Measurements from ENCODE around the gene ESRRA.
A peak's percentile ranks its signal among the peaks of the same experiment; 100 is the strongest.
"Not testable (repeated sequence)": the region's sequence is repeated elsewhere in the genome, so short reads cannot be mapped to it uniquely, and the experiment has no call there.

ESRRA gene

DNA sequence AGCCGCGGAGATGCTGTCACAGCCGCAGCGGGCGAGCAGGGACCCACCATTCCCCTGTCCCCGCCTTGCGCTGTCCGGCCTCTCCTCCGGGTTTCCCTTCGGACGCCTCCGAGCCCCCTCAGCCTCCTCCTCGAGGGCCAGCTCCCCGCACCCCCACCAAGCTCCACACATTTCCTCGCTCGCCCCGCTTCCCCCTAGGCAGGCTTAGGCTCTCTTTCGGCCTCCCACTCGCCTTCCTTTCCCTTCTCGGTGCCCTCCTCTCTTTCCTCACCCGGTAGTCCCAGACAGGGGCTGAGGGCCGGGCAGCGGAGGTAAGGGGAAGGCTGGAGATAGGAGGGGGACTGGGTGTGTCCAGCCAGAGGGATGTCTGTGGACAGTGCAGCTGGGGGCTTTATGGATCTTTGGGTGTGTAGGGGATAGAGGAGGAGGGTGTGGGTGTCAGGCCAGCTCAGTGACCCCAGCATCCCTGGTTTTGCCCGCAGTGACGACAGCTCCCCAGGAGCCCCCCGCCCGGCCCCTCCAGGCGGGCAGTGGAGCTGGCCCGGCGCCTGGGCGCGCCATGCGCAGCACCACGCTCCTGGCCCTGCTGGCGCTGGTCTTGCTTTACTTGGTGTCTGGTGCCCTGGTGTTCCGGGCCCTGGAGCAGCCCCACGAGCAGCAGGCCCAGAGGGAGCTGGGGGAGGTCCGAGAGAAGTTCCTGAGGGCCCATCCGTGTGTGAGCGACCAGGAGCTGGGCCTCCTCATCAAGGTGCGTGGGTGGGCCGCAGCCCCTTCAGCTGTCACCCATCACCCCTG is 12.7 kb upstream of the ESRRA start:
- no peak for DNase-seq

DNA sequence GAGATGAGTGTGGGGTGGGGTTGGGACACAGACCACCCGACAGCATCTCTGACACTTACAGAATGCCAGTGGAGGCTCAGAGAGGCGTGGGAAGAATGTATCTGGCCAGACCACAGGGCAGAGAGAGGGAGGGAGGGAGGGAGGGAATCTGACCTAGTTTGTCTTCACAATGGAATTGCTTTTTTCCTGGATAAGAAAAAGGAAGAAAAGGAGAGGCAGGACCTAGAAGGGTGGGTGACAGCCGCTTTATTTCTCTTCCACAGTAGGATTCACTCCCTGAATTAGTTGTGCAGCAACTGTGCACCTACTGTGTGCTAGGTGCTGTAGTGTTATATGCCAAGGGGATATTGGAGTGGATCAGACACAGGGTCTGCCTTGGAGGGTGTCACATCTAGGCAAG is 10.6 kb upstream of the ESRRA start:
- no peak for DNase-seq

DNA sequence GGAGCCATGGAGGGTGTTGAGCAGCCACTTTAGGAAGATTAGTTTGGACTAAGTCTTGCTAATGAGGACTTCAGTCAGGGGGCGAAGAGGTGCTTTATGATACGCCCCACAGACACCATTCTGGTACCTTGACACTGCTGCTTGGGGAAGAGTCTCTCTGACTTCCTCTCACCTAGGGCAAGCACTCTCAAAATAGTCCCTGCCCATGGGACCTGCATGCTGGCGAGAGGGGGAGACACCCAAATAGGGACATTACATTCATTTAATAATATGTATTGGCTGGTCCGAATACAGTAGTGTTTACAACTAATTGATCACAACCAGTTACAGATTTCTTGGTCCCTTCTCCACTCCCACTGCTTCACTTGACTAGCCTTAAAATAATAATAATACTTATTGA is 9.6 kb upstream of the ESRRA start:
- no peak for DNase-seq

DNA sequence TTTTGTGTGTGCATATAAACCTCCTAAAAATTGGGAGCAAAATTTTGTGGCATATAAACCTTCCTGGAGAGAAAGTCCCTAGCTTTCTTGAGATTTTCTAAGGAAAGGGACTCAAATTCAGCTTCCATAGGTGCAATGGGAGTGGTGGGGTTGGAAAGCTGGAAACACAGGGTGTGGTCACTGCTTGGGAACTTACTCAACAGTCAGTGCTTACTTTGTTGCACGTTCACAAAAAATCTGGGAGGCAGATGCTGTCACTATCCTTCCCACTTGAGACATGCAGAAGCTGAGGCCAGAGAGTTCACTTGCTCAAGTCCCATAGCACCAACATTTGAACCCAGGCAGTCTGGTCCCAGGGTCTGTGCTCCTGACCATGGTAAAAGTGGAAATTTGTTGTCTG is 9.1 kb upstream of the ESRRA start:
- no peak for DNase-seq

DNA sequence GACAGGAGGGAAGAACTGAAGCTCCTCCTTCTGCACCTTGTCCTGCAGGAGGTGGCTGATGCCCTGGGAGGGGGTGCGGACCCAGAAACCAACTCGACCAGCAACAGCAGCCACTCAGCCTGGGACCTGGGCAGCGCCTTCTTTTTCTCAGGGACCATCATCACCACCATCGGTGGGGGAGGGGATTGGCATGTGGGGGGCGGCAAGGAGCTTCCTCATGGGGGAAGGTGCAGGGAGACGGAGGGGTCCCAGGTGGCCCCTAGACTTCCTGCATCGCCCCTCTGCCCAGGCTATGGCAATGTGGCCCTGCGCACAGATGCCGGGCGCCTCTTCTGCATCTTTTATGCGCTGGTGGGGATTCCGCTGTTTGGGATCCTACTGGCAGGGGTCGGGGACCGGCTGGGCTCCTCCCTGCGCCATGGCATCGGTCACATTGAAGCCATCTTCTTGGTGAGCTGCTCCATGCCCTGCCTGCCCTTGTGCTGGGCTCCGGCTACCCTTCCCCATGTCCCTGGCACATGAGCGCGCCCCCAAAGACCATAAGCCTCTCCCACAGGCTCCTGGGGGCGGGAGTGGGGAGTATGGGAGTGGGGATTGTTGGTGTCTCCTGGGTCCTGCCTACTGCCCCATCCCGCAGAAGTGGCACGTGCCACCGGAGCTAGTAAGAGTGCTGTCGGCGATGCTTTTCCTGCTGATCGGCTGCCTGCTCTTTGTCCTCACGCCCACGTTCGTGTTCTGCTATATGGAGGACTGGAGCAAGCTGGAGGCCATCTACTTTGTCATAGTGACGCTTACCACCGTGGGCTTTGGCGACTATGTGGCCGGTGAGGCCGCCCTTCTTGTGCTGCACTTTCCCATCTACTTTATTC is 8.3 kb upstream of the ESRRA start:
- no peak for DNase-seq

DNA sequence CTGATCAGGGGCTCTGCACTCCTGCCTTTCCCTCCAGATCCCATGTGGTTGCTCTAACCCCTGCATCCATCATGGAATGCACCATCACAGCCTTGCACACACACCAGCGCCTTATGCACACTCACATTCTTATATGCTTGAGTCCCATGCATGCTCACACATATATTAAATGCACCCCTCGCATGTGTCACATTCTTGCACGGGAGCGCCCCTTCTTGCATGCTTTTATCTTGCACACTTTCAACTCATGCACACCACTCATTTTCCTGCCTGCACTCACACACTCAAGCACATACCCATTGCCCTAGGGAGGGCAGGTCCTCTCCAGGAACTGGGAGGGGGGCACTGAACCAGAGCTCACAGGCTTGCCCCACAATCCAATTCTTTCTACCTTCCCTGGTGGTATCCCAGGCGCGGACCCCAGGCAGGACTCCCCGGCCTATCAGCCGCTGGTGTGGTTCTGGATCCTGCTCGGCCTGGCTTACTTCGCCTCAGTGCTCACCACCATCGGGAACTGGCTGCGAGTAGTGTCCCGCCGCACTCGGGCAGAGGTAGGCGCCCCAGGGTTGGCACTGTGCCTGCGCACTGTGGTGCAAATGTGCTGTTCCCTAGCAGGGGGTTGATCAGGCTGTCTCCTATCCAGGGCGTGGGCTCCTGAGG is 7.5 kb upstream of the ESRRA start:
- DNase-seq: no peak

DNA sequence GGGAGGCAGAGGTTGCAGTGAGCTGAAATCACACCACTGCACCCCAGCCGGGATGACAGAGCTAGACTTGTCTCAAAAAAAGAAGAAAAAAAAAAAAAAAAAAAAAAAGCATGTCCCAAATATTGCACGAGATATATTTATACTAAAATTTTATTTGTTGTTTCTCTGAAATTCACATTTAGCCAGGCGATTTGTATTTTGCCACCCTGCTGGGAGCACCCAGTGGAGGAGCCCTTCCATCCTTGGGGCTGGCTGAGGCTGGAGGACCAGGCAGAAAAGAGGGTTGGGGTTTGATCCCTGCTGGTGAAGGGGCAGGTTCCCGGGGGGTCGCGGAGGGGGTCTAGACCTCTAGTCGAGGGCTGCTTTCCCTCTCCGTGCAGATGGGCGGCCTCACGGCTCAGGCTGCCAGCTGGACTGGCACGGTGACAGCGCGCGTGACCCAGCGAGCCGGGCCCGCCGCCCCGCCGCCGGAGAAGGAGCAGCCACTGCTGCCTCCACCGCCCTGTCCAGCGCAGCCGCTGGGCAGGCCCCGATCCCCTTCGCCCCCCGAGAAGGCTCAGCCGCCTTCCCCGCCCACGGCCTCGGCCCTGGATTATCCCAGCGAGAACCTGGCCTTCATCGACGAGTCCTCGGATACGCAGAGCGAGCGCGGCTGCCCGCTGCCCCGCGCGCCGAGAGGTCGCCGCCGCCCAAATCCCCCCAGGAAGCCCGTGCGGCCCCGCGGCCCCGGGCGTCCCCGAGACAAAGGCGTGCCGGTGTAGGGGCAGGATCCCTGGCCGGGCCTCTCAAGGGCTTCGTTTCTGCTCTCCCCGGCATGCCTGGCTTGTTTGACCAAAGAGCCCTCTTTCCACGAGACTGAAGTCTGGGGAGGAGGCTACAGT is 6.1 kb upstream of the ESRRA start:
- no peak for DNase-seq

DNA sequence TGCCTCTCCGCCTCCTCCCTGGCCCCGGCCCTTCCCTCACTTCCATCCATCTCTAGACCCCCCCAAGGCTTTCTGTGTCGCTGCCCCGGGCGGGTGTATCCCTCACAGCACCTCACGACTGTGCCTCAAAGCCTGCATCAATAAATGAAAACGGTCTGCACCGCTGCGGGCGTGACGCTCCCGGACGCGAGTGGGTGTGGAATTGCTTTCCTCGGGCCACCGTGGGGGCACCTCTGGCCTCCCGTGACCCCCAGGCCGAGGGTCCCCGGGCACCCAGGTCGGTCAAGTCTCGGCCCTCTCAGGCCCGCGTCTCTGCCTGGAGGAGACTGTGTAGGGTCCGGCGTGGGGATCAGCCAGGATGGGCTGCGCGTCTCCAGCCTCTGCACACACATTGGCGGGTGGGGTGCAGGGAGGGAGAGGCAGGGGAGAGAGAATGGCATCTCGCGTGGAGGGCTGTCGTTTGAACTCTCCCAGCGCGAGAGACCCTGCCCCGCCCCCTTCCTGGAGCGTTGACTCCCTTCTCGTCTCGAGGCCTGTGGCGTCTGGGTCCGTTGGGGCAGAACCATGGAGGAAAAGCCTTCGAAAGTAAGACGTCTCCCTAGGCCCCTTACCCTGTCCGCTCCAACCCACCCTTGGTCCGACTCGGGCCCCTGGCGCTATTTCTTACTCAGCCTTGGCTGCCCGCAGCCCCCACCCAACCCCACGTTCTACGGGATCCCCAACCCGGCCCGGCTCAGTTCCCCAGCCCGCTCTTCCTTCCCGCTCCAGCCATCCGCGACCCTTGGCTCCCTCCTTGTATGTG is 5.3 kb upstream of the ESRRA start, which contains the start of gene CATSPERZ:
CATSPERZ (plus strand) TSS at position 512 of the 802 bp plus-strand sequence; CDS start at position 565, 53 bp downstream.
- DNase-seq: no peak

DNA sequence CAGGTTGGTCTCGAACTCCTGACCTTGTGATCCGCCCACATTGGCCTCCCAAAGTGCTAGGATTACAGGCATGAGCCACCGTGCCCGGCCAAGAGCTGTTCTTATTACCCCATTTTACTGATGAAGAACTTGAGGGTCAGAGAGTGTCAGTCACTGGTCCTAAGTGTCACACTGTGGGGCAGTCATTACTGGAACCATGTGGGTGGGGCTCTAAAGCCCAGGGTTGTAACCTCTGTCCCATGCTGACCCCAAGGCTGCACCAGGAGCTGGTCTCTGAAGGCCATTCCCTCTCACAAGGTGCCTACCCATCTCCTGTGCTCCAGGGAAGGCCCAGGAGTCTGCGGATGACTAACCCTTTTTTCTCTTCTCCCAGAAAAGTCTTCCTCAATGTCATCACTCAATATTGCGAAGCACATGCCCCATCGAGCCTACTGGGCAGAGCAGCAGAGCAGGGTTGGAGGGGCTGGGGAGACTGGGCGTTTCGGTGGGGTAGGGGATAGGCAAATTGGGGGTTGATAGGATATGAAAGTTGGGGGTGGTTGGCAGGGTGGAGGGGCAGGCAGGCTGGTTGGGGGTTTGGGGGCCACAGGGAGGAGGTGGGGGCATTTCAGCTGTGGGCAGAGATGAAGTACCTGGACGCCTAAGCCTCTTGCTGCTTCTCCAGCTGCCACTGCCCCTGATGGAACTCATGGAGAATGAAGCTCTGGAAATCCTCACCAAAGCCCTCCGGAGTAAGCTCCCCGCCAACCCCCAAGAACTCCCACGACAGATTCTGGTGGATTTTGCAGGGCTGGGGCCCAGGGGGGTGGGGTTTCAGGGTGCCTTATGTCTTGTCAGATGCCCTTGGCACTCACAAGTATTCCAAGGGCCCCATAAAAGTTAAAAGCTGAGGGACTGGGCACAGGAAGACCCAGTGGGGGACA is 2.0 kb upstream of the ESRRA start:
- DNase-seq: no peak

DNA sequence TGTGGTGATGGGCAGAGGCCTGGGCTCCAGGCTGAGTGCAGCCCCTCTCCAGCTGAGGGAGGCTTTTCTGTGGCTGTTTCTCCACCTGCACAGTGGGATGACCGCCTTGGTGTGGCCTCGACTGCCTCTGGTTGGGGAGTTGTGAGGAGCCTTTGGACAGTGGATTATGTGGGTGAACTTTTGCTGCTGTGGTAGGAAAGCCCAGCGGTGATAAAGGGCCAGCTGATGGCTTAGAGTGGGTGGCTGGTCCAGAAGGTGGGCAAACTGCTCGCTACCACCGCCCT is 1.4 kb upstream of the ESRRA start:
- no peak for DNase-seq

DNA sequence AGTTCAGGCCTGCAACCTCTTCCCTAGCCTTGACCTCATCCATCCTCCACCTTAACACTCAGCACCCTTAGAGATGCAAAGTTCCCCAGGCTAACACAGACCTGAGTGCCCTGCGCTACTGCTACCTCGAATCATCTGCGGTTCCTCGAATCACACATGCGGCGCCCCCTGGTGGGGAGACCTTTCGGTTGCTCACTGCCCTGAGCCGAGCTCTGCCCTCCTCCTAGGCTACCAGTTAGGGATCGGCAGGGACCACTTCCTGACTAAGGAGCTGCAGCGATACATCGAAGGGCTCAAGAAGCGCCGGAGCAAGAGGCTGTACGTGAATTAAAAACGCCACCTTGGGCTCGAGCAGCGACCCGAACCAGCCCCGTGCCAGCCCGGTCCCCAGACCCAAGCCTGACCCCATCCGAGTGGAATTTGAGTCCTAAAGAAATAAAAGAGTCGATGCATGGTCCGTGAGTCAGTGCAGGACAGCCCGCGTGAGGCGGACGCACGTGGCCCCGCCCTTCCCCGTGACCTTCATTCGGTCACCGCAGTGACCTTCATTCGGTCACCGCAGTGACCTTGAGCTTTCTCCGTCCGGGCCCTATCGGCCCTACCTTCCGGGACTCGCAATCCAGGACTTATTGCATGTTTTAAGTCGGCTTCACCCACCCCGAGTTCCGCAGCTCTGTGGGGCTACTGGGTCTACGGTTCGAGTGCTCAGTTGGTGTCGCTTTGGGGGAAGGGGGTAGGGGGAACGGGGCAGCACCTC is 830 bp upstream of the ESRRA start:
- peak; percentile 89 for DNase-seq

DNA sequence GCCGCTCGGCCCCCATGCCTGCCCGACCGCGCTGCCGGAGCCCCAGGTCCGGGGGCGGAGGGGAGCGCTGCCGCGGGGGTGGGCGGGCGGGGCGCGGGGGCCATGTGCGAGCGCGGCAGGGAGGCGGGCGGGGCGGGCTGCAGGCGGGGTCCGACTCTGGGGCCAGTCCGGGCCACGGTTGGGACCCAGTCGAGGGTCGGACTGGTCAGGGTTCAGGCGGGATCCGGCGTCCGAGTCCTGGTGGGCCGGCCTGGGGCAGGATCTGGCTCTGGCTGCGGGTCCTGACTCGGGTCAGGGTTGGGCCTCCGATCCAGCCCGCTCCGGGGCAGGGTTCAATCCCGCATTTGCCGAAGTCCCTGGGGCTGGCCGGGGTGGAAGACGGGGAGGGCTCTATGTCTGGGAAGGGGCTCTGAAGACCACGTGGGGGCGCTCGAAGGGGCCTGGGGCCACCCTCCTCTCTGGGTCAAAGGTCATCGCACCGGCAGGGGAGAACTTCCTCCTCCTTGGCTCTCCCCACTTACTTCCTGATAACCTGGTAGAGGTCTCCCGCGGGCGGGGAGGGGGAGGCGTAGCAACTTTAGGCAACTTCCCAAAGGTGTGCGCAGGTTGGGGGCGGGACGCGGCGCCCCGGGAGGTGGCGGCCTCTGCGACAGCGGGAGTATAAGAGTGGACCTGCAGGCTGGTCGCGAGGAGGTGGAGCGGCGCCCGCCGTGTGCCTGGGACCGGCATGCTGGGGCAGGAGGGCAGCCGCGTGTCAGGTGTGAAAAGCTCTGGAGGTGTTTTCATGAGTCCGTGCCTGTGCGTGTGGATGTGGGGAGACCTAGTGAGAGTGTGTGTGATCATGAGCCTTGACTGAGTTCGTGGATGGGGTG is 603 bp downstream of the ESRRA start:
- DNase-seq: peak; percentile 81

DNA sequence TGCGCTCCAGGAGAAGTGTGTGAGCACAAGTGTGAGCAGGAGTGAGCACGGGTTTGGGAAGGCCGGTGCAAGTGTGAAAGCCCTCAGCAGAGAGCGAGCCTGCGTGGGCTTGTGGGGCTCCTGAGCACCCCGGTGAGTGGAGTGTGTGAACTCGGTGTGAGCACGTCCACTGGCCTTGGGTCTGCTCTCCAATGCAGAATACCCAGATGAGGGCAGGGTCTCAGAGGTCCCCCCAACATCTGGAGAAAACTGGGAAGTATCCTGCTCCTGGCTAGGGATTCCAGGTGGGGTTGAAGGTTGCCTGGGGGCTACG is 1.2 kb downstream of the ESRRA start:
- no peak for DNase-seq

DNA sequence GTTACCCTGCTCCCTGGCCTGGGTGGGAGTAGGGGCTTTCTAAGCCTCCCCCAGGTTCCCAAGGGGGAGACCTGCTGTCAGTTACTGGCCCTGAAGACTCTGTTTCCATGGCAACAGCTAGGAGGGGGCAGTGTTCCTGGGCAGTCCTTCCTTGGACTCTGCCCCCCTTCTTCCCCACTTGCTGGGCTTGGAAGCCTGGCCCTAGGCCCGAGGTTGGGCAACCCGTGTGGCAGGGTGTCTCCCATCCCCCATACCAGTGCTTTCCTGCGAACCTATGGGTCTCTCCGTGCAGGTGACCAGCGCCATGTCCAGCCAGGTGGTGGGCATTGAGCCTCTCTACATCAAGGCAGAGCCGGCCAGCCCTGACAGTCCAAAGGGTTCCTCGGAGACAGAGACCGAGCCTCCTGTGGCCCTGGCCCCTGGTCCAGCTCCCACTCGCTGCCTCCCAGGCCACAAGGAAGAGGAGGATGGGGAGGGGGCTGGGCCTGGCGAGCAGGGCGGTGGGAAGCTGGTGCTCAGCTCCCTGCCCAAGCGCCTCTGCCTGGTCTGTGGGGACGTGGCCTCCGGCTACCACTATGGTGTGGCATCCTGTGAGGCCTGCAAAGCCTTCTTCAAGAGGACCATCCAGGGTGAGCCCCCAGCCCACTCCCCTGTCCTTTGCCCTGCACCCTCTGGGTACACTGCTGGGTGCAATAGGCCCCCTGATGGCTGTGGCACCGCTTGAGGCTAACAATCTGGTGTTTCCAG is 1.7 kb downstream of the ESRRA start:
- no peak for DNase-seq

DNA sequence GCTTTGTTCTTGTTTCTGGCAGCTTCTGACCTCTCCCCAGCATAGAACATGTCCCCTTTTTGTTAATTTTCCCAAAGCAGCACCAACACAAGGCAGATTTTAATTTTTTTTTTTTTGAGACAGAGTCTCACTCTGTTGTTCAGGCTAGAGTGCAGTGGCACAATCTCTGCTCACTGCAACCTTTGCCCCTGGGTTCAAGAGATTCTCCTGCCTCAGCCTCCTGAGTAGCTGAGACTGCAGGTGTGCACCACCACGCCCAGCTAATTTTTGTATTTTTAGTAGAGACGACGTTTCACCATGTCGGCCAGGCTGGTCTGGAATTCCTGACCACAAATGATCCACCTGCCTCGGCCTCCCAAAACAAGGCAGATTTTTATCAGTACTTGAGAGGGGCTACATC is 2.5 kb downstream of the ESRRA start:
- DNase-seq: not testable (repeated sequence)

DNA sequence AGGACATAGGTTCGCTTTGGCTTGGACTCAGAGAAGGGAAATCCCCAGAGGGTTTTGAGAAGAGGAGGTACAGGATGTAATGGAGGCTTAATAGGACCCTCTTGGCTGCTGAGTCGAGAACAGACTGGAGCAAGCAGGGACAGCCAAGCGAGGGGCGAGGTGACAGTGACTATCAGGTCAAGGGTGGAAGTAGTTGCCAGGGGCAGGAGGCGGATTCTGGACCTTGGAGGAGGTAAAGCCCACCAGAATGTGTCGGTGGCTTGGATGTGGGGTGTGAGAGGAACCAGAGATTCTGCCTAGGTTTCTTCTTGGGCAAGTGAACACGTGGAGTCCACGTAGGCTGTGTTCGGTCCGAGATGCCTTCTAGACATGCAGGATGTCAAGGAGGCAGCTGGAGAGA is 7.6 kb downstream of the ESRRA start:
- no peak for DNase-seq

DNA sequence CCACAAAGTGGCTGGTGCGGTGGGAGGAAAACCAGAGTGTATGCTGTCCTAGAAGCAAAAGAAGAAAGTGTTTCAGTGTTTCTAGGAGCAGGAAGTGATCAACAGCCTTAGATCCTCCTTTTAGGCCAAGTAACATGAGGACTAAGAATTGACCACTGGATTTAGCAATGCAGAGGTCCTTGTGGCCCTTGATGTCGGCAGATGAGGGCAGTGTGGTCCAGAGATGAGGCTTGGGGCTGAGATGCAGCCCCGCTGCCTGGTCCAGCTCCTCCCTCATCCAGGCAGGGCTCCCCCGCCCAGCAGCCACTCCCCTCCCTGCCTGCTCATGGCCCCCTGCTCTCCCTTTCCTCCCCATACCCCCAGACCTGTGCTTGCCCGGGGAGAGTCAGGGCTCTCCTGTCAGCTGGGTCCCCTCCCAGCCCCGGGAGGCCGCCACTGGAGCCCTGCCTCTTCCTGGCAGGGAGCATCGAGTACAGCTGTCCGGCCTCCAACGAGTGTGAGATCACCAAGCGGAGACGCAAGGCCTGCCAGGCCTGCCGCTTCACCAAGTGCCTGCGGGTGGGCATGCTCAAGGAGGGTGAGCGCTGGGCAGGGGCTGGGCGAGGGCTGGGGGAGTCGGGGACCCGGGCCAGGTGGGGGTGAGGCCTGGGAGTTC is 8.3 kb downstream of the ESRRA start:
- no peak for DNase-seq

Data from CD4-positive, alpha-beta T cell treated with Interleukin-4 for 4 hours (primary cell).